K562 (cell line): ENCODE measurements around the gene NUTM1. TPM values are rescaled to one million over a fixed set of nuclear protein-coding genes. Genes with fewer than 3 reads are reported as not detected.
A peak's percentile ranks its signal among the peaks of the same experiment; 100 is the strongest.

Experiments
- CREM ChIP-seq: IDR thresholded peaks from 2 replicates; pipeline ENCODE4 v1.6.1; 2014; ENCODE audit warnings: antibody characterized with exemption, low read depth
- ETV1 ChIP-seq: fragments of 450-650 bp; conservative IDR thresholded peaks from 2 replicates; pipeline ENCODE4 v1.6.1; 2016; ENCODE audit warnings: missing genetic modification characterization, control low read depth, low read depth, missing compliant biosample characterization
- HNRNPUL1 ChIP-seq: fragments of 200-400 bp; formaldehyde crosslinking; IDR thresholded peaks from 2 replicates; pipeline ENCODE4 v1.6.1; 2017; ENCODE audit warnings: low read length
- MAFF ChIP-seq: IDR thresholded peaks from 2 replicates; pipeline ENCODE4 v1.6.1; 2012; ENCODE audit warnings: low read length, improper control_type of control experiment
- MAZ ChIP-seq, 2 experiments: fragments of 450-650 bp in 1 of 2; sonication (generic) in 1 of 2; formaldehyde crosslinking; IDR thresholded peaks in 1 of 2; conservative IDR thresholded peaks in 1 of 2; 2 replicates each; pipeline versions ENCODE4 v1.4.0 to v1.5.0; 2020; ENCODE audit warnings: mild to moderate bottlenecking in 1 of 2, missing genetic modification reagents in 1 of 2
- MNT ChIP-seq, 2 experiments: fragments of 450-650 bp; conservative IDR thresholded peaks; 2 replicates each; pipeline ENCODE4 v1.6.1; 2017; ENCODE audit warnings: mild to moderate bottlenecking in 2 of 2, moderate library complexity in 2 of 2
- PTRF ChIP-seq: fragments of 450-650 bp; IDR thresholded peaks from 2 replicates; pipeline ENCODE4 v1.6.1; 2016; ENCODE audit warnings: mild to moderate bottlenecking, missing genetic modification characterization, missing compliant biosample characterization
- RBBP5 ChIP-seq: fragments of 200-600 bp; sonication (generic); IDR thresholded peaks from 2 replicates; pipeline ENCODE4 v1.6.1; 2012; ENCODE audit warnings: borderline replicate concordance, mild to moderate bottlenecking, low read length, control low read depth, inconsistent platforms; ENCODE audit not compliant: insufficient read depth, poor library complexity, severe bottlenecking
- RCOR1 ChIP-seq, 2 experiments: IDR thresholded peaks; 2 replicates each; pipeline ENCODE4 v1.6.1; 2012; ENCODE audit warnings: low read depth in 2 of 2, low read length in 2 of 2, borderline replicate concordance in 1 of 2, improper control_type of control experiment in 1 of 2
- SPI1 ChIP-seq: IDR thresholded peaks from 2 replicates; pipeline ENCODE4 v1.6.1; 2011; ENCODE audit warnings: low read depth, low read length, control low read depth, borderline replicate concordance
- TFAM ChIP-seq: fragments of 250-450 bp; sonication (Bioruptor Pico); conservative IDR thresholded peaks from 2 replicates; pipeline ENCODE4 v1.5.0; 2021; ENCODE audit warnings: mild to moderate bottlenecking, moderate library complexity
- ZBTB11 ChIP-seq, 3 experiments: fragments of 200-800 bp in 1 of 3; fragments of 250-450 bp in 1 of 3; fragments of 450-650 bp in 1 of 3; sonication (Bioruptor Pico) in 1 of 3; sonication (Bioruptor generic) in 1 of 3; formaldehyde crosslinking in 1 of 3; IDR thresholded peaks; 2 replicates each; pipeline versions ENCODE4 v1.6.1 to v1.8.0; 2016 to 2022; ENCODE audit warnings: mild to moderate bottlenecking in 2 of 3, missing genetic modification characterization in 2 of 3, missing compliant biosample characterization in 1 of 3, moderate library complexity in 1 of 3
- ZNF232 ChIP-seq: sonication (generic); formaldehyde crosslinking; IDR thresholded peaks from 2 replicates; pipeline ENCODE4 v1.8.0; 2022; ENCODE audit warnings: mild to moderate bottlenecking, missing genetic modification reagents
- ZNF324 ChIP-seq: fragments of 250-450 bp; sonication (Bioruptor Pico); IDR thresholded peaks from 2 replicates; pipeline ENCODE4 v1.4.0; 2020; ENCODE audit warnings: mild to moderate bottlenecking
- polyA plus RNA-seq, 8 experiments: library from polyadenylated mRNA; depleted of rRNA in 4 of 8; stranded (reverse) in 5 of 8; unstranded in 3 of 8; fragments of >200 nt; fragmentation: Nextera tagmentation in 2 of 8; fragmentation: Illumina TruSeq in 1 of 8; extraction: Ambion mirVana in 2 of 8; extraction: Trizol in 1 of 8; gene quantifications; 2 replicates each; pipeline versions ENCODE4 v1.2.1 to v1.2.3, GENCODE V29; 2011 to 2014; ENCODE audit warnings: inconsistent platforms in 1 of 8, missing spikeins in 1 of 8
- total RNA-seq, 7 experiments: library from RNA; depleted of rRNA in 6 of 7; stranded (reverse); fragments of >200 nt in 6 of 7; fragmentation: Illumina TruSeq in 2 of 7; extraction: Trizol in 2 of 7; gene quantifications; 2 replicates each; pipeline versions ENCODE4 v1.2.1 to v1.2.3, GENCODE V29; 2011 to 2021; ENCODE audit warnings: low replicate concordance in 1 of 7
- TF ChIP-seq, protein P1 (sequence below): fragments of 200-800 bp; sonication (Bioruptor generic); IDR thresholded peaks from 2 replicates; pipeline ENCODE4 v1.6.1; 2017; ENCODE audit warnings: missing genetic modification characterization, missing compliant biosample characterization

The NUTM1 gene
- total and polyA plus RNA-seq, 9 of the 15 experiments (the other 6 are each of a cell fraction or from before 2014, with no cell fraction given), result 0.01 to 0.05 (median 0.04) TPM; not detected in 4

DNA sequence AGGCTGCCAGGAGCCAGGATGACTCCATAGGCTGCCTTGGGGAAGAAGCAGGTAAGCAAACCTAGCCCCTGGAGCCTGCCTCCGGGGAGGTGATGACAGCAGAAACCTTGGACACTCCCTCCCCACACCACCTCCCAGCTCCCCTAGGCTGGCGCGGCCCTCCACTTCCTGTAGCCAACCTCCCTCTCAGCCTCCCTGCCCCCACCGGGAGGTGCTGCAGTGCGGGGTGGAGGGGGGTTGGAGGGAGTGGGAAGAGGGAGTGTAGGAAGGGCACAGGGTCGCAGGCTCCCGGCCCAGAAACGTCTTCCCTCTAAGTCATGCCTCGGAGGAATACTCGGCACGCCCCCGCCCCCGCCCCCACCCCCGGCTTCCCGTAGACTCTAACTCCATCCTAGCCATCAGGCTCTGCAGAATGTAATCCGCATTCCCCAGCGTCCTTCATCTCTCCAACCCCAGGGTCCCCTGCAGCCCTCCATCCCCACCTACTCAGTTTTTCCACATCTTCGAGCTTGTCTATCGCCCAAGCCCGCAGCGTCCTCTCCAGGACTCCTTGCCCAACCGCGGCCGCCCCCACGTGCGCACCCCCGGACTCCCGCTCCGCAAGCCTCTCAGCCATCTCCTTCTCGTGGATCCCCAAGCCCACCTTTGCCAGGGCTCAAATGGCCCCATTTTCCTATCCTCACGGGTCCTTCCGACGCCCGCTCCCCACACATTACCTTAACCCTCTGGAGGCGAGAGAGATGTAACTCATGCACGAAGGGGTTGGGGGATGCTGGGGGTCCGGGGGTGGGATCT lies 23.4 kb downstream of the NUTM1 start (continued):
- TF ChIP-seq ZBTB11 (CRISPR knock-in tag; IDR thresholded peaks at IDR 0.05), result no peak
- peak in 1 of 2 experiments; percentile 16; a peak in 1 of 4 replicates for TF ChIP-seq RCOR1 (IDR thresholded peaks at IDR 0.05; ENCODE audit: borderline replicate concordance in 1 of 2, low read depth in 2 of 2, low read length in 2 of 2)
- peak; percentile 38; the same call in 1 of the 2 replicates for TF ChIP-seq SPI1
- TF ChIP-seq, protein P1, sequence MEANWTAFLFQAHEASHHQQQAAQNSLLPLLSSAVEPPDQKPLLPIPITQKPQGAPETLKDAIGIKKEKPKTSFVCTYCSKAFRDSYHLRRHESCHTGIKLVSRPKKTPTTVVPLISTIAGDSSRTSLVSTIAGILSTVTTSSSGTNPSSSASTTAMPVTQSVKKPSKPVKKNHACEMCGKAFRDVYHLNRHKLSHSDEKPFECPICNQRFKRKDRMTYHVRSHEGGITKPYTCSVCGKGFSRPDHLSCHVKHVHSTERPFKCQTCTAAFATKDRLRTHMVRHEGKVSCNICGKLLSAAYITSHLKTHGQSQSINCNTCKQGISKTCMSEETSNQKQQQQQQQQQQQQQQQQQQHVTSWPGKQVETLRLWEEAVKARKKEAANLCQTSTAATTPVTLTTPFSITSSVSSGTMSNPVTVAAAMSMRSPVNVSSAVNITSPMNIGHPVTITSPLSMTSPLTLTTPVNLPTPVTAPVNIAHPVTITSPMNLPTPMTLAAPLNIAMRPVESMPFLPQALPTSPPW (CRISPR knock-in tag), result peak; percentile 49; the same call in 1 of the 2 replicates
- TF ChIP-seq HNRNPUL1, result no peak
- TF ChIP-seq MAFF, result no peak
- TF ChIP-seq CREM, result 0 out of 2 replicates have a peak, but pooled peaks have one; percentile 12
- peak; percentile 65 to 69; a peak in 3 of 4 replicates for TF ChIP-seq MNT (conservative IDR thresholded peaks at IDR 0.05)
- TF ChIP-seq RBBP5, result peak; percentile 36
- TF ChIP-seq ZNF232, result no peak
- TF ChIP-seq ETV1 (tag), result 0 out of 2 replicates have a peak, but pooled peaks have one; percentile 17
- no peak for TF ChIP-seq PTRF (tag)
- TF ChIP-seq ZNF324 (CRISPR knock-in tag), result no peak
- peak; percentile 30 to 93; a peak in 2 of 4 replicates for TF ChIP-seq MAZ (CRISPR knock-in tag; conservative IDR thresholded peaks at IDR 0.05 in 1 of 2, IDR thresholded peaks at IDR 0.05 in 1 of 2)
- TF ChIP-seq TFAM (CRISPR knock-in tag), result no peak
